Measurements from ENCODE around the gene CELF2. TPM values are rescaled to one million over a fixed set of nuclear protein-coding genes. Genes with fewer than 3 reads are reported as not detected.

The CELF2 gene
- total RNA-seq, 4 donors from 2014 or later, result 30.0 to 56.6 (median 43.3) TPM

GRCh38 chr10:11272915-11273389, 255.3 kb downstream of the CELF2 start:
- intact Hi-C loops (cut with DNase I; ENCODE audit: low total_unique reads), result loop anchor here (10.0 kb wide), 1 partner anchor 1938 kb away; no protein-coding TSS in a partner anchor
- Histone ChIP-seq H3K27ac (no peak overlapping the region), H3K9me3 (no peaks in the 10 kb centered on the region), H3K27me3 (no peaks in the 10 kb centered on the region), H3K4me3 (no peak overlapping the region), H3K4me1 (no peaks in the 10 kb centered on the region), H3K36me3 (peaks cover 0 to 9% of the 10 kb centered on the region in 2 donors)
- no peak for TF ChIP-seq CTCF (IDR thresholded peaks at IDR 0.05 in 4 of 5, conservative IDR thresholded peaks at IDR 0.05 in 1 of 5)
- DNase-seq (no peak), ATAC-seq (no peak)
- in situ Hi-C loops (cut with MboI; ENCODE audit: low sequenced_read_pairs in 4 of 4), result no loop called here

- in situ Hi-C loops (cut with MboI; ENCODE audit: low sequenced_read_pairs in 4 of 4) (no loop called here), intact Hi-C loops (cut with DNase I; ENCODE audit: low total_unique reads) (loop anchor here (10.0 kb wide), 1 partner anchor 1940 kb away; no protein-coding TSS in a partner anchor)
- H3K36me3 ChIP-seq, result peaks cover 0 to 14% of the 10 kb centered on the region in 2 donors
- TF ChIP-seq CTCF (IDR thresholded peaks at IDR 0.05 in 4 of 5, conservative IDR thresholded peaks at IDR 0.05 in 1 of 5) (no peak), POLR2A (IDR thresholded peaks at IDR 0.05) (no peak)
- H3K9me3 ChIP-seq, result no peaks in the 10 kb centered on the region
- no peak overlapping the region for H3K27ac ChIP-seq
- ATAC-seq, result no peak
- no peaks in the 10 kb centered on the region for H3K27me3 ChIP-seq
- DNase-seq, result no peak
- H3K4me3 ChIP-seq, result no peak overlapping the region
- no peaks in the 10 kb centered on the region for H3K4me1 ChIP-seq
These were observed 256.8 kb downstream of the CELF2 start for GRCh38 chr10:11274452-11274851.

- in situ Hi-C loops (cut with MboI; ENCODE audit: low sequenced_read_pairs in 4 of 4) (no loop called here), intact Hi-C loops (cut with DNase I; ENCODE audit: low total_unique reads) (loop anchor here (10.0 kb wide), 1 partner anchor 1941 kb away; no protein-coding TSS in a partner anchor)
- no peaks in the 10 kb centered on the region for H3K27me3 ChIP-seq
- H3K27ac ChIP-seq, result no peak overlapping the region
- peaks cover 0 to 14% of the 10 kb centered on the region in 2 donors for H3K36me3 ChIP-seq
- no peaks in the 10 kb centered on the region for H3K4me1 ChIP-seq
- no peak for ATAC-seq
- H3K9me3 ChIP-seq, result no peaks in the 10 kb centered on the region
- no peak overlapping the region for H3K4me3 ChIP-seq
- no peak for DNase-seq
- TF ChIP-seq POLR2A (IDR thresholded peaks at IDR 0.05) (no peak), CTCF (IDR thresholded peaks at IDR 0.05 in 4 of 5, conservative IDR thresholded peaks at IDR 0.05 in 1 of 5) (no peak)
These were observed 258.0 kb downstream of the CELF2 start for GRCh38 chr10:11275651-11276050.

GRCh38 chr10:11276449-11276990, 258.8 kb downstream of the CELF2 start:
- in situ Hi-C loops (cut with MboI; ENCODE audit: low sequenced_read_pairs in 4 of 4), result no loop called here
- intact Hi-C loops (cut with DNase I; ENCODE audit: low total_unique reads), result loop anchor here (10.0 kb wide), 1 partner anchor 1942 kb away; no protein-coding TSS in a partner anchor

GRCh38 chr10:11279314-11279713, 261.6 kb downstream of the CELF2 start:
- no peaks in the 10 kb centered on the region for H3K9me3 ChIP-seq
- no peaks in the 10 kb centered on the region for H3K27me3 ChIP-seq
- H3K4me3 ChIP-seq, result no peak overlapping the region
- DNase-seq, result no peak
- H3K36me3 ChIP-seq, result peaks cover 0 to 5% of the 10 kb centered on the region in 2 donors
- TF ChIP-seq CTCF (IDR thresholded peaks at IDR 0.05 in 4 of 5, conservative IDR thresholded peaks at IDR 0.05 in 1 of 5) (no peak), POLR2A (IDR thresholded peaks at IDR 0.05) (no peak)
- intact Hi-C loops (cut with DNase I; ENCODE audit: low total_unique reads) (loop anchor here (10.0 kb wide), 1 partner anchor 1945 kb away; no protein-coding TSS in a partner anchor), in situ Hi-C loops (cut with MboI; ENCODE audit: low sequenced_read_pairs in 4 of 4) (no loop called here)
- no peak overlapping the region for H3K27ac ChIP-seq
- no peaks in the 10 kb centered on the region for H3K4me1 ChIP-seq
- no peak for ATAC-seq

More at GRCh38 chr10:11276449-11276990, 258.8 kb downstream of the CELF2 start:
- Histone ChIP-seq H3K4me3 (no peak overlapping the region), H3K27ac (no peak overlapping the region), H3K27me3 (no peaks in the 10 kb centered on the region), H3K36me3 (peaks cover 0 to 14% of the 10 kb centered on the region in 2 donors), H3K9me3 (no peaks in the 10 kb centered on the region), H3K4me1 (no peaks in the 10 kb centered on the region)
- no peak for TF ChIP-seq POLR2A (IDR thresholded peaks at IDR 0.05)
- ATAC-seq (no peak), DNase-seq (no peak)
